Left ventricle myocardium inferior (tissue), 1 donor: ENCODE measurements around the gene SLU7. TPM values are rescaled to one million over a fixed set of nuclear protein-coding genes. Genes with fewer than 3 reads are reported as not detected.

Experiments used
- DNase-seq: peaks from one replicate; pipeline ENCODE4 v3.0.0-alpha.2; 2020
- H3K27ac ChIP-seq: fragments of 200-600 bp; replicated peaks from 2 replicates; pipeline ENCODE4 v1.8.0; 2021
- H3K27me3 ChIP-seq: fragments of 200-600 bp; 2 replicates; pipeline ENCODE4 v1.8.0; 2021; ENCODE audit warnings: low read depth
- H3K36me3 ChIP-seq: fragments of 200-600 bp; 2 replicates; pipeline ENCODE4 v1.8.0; 2021
- H3K4me1 ChIP-seq: fragments of 200-600 bp; 2 replicates; pipeline ENCODE4 v1.8.0; 2021
- H3K4me3 ChIP-seq: fragments of 200-600 bp; 2 replicates; pipeline ENCODE4 v1.8.0; 2021; ENCODE audit warnings: mild to moderate bottlenecking, moderate library complexity
- H3K9me3 ChIP-seq: fragments of 200-600 bp; replicated peaks from 2 replicates; pipeline ENCODE4 v1.8.0; 2021
- intact Hi-C: fragments of 100-400 bp; cut with micrococcal nuclease; formaldehyde crosslinking; loops from one replicate; pipeline ENCODE4 v1.11.0; 2022
- long read RNA-seq: library from polyadenylated mRNA; unstranded; transcript quantifications from one replicate; pipeline ENCODE4 v2.0.0, GENCODE V29; 2021
- total RNA-seq: library from RNA; stranded (reverse); fragmentation: NEBNext Ultra II Directional; extraction: Animal tissue kit (Norgen Biotek cat#: 25700); gene quantifications from one replicate; pipeline ENCODE4 v1.2.1, GENCODE V29; 2021
- TF ChIP-seq, protein P1 (sequence below): fragments of 200-600 bp; IDR thresholded peaks from 2 replicates; pipeline ENCODE4 v1.8.0; 2021; ENCODE audit warnings: antibody characterized with exemption, mild to moderate bottlenecking, borderline replicate concordance
- donor health status: DM: no; HTN: yes; CAD: no; lungs with severe emphysema.

SLU7 gene
- total RNA-seq, result 56.2 TPM
- long read RNA-seq, transcript SLU7-201 (16 exons, 3,793 nt), result major isoform, 35 of 50 reads
- long read RNA-seq, partial matches to known transcripts, result 12 of 50 reads
- long read RNA-seq, other reads (novel, unspliced or antisense), result 3 of 50 reads

- DNase-seq, result peak; percentile 93
- H3K27ac ChIP-seq, result peak within 1 kb of the TSS; percentile 91
- TF ChIP-seq, protein P1, sequence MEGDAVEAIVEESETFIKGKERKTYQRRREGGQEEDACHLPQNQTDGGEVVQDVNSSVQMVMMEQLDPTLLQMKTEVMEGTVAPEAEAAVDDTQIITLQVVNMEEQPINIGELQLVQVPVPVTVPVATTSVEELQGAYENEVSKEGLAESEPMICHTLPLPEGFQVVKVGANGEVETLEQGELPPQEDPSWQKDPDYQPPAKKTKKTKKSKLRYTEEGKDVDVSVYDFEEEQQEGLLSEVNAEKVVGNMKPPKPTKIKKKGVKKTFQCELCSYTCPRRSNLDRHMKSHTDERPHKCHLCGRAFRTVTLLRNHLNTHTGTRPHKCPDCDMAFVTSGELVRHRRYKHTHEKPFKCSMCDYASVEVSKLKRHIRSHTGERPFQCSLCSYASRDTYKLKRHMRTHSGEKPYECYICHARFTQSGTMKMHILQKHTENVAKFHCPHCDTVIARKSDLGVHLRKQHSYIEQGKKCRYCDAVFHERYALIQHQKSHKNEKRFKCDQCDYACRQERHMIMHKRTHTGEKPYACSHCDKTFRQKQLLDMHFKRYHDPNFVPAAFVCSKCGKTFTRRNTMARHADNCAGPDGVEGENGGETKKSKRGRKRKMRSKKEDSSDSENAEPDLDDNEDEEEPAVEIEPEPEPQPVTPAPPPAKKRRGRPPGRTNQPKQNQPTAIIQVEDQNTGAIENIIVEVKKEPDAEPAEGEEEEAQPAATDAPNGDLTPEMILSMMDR, result no peak
- H3K36me3 ChIP-seq, result peaks cover 13% of the 10 kb centered on the region
- no peaks in the 10 kb centered on the region for H3K27me3 ChIP-seq
- H3K9me3 ChIP-seq, result no peaks in the 10 kb centered on the region
- peak within 1 kb of the TSS; percentile 88 for H3K4me3 ChIP-seq
- H3K4me1 ChIP-seq, result peaks cover 46% of the 10 kb centered on the region
- intact Hi-C loops, result no loop called here
These were observed at the start of gene SLU7 for GRCh38 chr5:160418561-160419457. SLU7 (minus strand) TSS chr5:160419081; CDS start chr5:160415294, 3,787 bp downstream.

GRCh38 chr5:160468363-160468975 lies 49.6 kb upstream of the SLU7 start:
- TF ChIP-seq, protein P1, result no peak
- Histone ChIP-seq H3K9me3 (no peaks in the 10 kb centered on the region), H3K27me3 (no peaks in the 10 kb centered on the region), H3K36me3 (no peaks in the 10 kb centered on the region), H3K4me1 (peaks cover 45% of the 10 kb centered on the region), H3K4me3 (peak overlapping the region; percentile 62), H3K27ac (peak overlapping the region; percentile 79)
- intact Hi-C loops, result no loop called here
- DNase-seq, result no peak

DNA sequence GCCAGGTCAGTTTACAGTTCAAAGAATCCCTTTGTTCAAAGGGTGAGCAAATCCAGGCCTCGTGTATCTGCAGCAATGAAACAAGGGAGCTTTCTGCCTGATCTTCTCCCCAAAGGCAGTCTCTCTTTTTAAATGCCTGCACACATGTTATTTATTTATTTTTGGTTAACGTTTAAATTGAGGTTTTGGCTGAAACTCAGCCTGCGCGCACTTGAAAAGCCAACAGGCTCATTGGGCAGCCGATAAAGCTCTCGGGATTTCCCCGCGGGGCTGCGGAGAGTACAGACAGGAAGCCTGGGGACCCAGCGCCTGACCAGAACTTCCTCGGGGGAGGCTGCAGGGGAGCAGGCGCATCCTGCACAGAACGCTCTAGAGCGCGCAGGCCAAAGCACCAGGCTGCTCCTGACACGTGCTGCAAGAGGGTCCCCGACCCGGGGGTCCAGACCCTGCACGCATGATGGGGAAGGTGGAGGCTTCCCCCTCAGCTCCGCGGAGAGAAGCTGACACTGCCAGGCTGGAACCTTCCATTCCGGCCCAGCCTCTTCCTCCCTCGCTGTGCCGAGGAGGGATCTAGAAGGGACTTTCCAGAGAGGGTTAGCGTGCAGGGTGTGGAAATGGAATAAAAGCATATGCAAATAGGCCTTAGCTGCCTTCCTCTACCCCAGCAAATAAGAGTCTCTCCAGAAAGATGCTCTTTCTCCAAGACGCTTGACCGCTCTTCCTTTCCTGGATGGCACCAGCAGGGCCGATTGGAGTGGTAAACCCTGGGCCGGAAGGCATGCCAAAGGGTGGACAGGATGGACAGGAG lies 48.9 kb upstream of the SLU7 start:
- Histone ChIP-seq H3K27me3 (no peaks in the 10 kb centered on the region), H3K36me3 (no peaks in the 10 kb centered on the region), H3K9me3 (no peaks in the 10 kb centered on the region), H3K4me1 (peaks cover 45% of the 10 kb centered on the region), H3K4me3 (peak overlapping the region; percentile 62), H3K27ac (peak overlapping the region; percentile 79)
- intact Hi-C loops, result no loop called here
- DNase-seq, result peak; percentile 71
- TF ChIP-seq, protein P1, result no peak

DNA sequence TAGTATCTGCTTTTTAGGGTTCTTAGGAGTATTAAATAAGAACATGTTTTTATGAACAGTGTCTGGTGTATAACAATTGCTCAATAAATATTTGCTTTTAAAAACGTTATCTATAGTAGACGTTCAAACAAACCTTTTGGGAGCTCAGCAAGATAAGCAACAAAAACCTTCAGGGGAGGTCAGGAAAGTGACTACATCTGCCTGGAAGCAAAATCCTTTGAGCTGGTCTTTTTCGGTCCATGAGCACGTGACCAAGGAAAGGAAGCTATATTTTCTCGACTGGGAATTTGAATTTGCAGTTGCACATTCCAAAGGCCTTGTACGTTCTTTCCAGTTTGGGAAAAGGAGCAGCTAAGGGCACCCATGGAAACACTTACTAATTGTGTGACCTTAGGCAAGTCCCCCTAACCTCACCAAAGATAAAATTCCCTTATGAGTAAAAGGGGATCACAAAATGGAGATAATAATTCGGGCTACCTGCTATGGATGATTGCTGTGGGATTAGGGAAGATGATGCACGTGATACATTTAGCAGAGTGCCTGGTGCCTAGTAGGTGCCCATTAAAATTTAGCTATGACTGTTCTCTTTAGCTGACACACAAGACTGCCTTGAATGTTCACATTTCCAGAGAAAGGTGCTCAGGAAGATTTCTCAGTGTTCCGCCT lies 48.1 kb upstream of the SLU7 start:
- TF ChIP-seq, protein P1, result no peak
- intact Hi-C loops, result no loop called here
- peak overlapping the region; percentile 62 for H3K4me3 ChIP-seq
- H3K27ac ChIP-seq, result peak overlapping the region; percentile 79
- no peaks in the 10 kb centered on the region for H3K9me3 ChIP-seq
- H3K4me1 ChIP-seq, result peaks cover 42% of the 10 kb centered on the region
- DNase-seq, result no peak
- no peaks in the 10 kb centered on the region for H3K27me3 ChIP-seq
- no peaks in the 10 kb centered on the region for H3K36me3 ChIP-seq

DNA sequence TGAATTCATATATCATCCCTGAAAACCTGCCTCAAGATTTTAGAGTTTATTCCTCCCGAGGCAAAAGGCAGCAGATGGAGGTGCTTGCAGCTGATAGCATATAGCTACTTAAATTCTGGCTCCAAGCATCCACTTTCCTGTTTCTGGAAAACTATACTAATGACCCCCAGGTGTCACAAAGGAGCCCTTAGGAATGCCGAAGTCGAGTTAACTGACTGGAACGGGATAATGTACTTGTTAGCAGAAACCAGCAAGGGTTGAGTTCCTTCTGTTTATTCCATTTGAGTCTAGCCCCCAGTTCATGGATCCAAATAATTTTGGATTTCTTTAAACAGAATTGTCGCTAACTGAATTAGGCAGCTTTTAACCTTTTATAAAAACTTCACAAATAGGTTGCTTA lies 47.2 kb upstream of the SLU7 start:
- H3K27ac ChIP-seq, result no peak overlapping the region

More for the DNA sequence above, 47.2 kb upstream of the SLU7 start:
- no peaks in the 10 kb centered on the region for H3K9me3 ChIP-seq
- DNase-seq, result no peak
- no peaks in the 10 kb centered on the region for H3K36me3 ChIP-seq
- H3K4me1 ChIP-seq, result peaks cover 33% of the 10 kb centered on the region
- TF ChIP-seq, protein P1, result no peak
- no peaks in the 10 kb centered on the region for H3K27me3 ChIP-seq
- H3K4me3 ChIP-seq, result no peak overlapping the region
- intact Hi-C loops, result no loop called here
